Nucleus accumbens (tissue), 56 donors: ENCODE measurements around the gene PLEKHM3.

Source experiments
- DNase-seq, 56 donors: peaks; one replicate each; lab custom pipeline; 2025; lab: John Stamatoyannopoulos, UW

PLEKHM3 gene

DNA sequence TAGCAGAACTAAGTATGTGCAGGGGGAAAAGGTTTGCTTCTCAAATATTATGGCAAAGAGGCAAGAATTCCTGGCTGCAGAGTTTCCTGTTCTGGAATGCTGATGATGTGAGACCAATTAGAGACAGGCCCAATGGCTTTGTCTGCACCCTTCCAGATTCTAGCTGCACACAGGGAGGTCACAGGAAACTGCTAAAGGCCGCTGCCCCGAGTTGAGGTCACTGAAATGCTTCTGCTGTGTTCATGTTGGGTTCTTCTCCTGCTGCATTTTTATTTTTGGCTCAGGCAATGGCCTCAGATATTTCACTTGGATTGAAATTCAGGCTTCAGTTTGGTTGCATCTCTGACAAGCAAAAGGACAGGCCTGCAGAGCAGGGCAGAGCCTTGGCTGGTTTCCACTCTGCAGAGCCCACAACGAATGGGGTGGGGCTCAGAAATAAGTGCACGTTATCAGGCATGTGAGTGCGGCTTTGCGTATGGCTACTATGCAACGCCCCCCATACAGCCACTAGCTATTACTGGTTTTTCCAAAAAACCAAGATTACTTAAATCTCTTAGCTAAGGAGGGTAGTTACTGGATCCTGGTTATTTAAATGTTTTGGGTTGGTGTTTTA, 188.7 kb downstream of the PLEKHM3 start:
- DNase-seq, result no peak

DNA sequence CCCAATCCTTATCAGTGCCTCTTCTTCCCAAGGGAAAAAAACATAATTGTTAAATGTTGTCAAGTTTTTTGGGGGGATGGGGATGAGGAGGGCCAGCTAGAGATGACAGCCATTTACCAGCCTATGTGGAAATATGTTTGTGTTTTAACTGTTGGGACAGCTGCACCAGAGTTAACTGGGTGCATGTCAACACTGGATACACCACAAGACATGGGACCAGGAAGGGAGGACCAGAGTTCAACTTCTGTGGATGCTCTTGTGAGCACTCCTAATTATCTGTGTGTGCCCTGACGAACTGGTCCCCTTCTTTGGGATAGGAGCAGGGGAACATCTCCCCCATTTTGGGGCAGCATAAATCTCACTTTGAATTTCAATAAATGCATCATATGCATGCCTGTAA, 189.5 kb downstream of the PLEKHM3 start:
- DNase-seq, result no peak

DNA sequence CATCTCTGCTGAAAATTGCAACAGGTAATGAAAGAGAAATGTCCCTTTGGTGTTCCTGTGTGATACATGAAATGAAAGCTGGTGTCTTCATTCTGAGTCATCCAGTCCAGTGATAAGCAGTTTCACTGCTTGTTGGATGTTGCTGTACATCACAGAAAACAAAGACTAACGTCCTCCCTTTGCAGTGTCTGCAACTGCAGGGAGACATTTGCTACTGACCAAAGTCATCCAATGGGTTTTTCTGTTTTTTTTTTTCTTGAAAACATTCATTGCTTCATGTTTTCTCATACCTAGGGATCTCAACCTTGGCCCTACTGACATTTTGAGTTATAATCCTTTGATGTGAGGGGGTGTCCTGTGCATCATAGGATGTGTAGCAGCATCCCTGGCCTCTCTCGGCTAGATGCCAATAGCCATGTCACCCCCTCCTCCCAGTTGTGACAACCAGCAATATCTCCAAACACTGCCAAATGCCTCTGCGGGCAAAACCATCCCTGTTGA, 192.0 kb downstream of the PLEKHM3 start:
- DNase-seq, result no peak

DNA sequence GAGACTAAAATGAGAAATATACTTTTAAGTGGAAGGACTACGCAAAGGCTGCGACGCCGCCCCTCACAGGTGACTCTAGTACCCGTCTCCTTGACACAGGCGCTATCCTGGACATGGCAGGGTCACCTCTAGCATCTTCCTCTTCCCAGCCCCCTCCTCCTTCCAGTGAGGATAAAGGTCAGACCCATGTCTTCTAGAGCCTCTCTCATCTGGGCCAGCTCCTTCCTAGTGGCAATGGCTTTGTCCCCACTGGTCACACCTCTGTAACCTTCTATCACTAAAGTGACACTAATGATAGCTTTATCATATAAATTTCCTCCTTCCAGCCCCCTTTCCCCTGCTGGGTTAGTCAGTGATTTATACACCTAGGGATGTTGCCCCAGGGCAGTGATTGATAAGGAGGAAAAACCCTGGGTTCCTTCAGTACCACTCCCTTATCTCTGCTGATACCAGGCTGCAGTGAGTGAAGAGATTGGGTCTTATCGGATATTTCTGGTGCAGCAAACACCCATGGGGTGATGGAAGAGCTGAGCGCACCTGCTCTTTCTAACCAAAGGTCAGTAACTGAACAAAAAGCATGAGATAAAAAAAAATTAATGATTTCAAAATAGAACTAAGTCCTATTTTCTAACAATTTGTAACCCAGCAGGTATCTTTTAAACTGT, 193.6 kb downstream of the PLEKHM3 start:
- no peak for DNase-seq

DNA sequence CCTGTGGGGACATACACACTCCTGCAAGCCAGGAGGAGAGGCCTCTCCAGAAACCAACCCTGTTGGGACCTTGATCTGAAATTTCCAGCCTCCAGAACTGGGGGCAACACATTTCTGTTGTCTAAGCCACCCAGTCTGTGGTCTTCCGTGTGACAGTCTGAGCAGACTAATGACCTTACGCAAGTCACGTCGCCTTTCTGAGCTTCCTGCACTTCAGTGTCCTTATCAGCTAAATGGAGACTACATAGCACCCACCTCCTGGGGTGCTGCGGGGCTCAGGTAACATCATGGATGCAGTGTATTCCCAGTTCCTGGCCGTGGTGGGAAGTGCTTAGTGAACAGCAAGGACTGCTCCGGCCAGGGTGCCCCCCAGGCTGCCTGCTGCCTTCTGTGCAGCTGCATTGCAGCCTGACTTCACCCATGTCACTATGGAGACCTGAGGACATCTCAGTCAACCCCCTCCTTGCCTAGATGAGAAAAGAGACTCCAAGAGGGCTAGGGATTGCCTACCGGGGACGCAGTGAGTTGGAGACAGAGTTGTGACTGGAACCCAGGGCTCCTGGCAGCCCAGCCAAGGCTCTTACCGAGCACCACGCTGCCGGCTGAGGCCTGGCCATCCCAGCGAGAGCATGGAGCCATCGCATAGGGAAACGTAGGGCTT, 194.4 kb downstream of the PLEKHM3 start:
- DNase-seq, result no peak

DNA sequence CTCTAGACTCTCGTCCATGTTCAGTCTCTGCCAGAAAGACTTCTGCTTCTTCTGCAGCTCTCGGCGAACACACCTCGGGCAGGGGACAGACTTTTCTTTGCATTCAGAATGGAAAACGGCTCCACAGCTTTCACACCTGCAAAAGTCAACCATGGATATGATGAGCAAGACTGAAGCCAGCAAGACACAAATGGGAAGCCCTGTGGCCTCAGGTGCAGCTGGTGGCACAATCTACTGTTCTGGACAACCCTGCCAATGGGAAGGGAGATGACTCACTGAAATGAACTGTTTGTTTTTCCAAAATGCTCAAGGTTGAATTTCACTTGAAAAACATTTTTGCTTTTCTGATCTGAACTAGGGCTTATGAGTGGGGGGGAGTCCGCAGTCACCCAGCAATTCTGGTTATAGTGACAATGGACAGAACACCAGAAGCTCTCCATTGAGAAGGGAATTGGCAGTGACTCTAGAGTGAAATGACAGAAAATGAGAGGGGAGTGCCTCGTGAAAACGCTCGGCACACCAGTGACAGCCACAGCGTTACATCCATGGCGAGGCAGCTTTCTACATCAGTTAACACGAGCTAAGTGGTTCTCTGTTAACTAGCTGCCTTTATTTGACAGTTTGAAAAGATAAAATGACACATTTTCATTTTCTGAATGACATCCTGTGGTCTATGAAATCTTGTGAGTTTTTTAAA, 196.8 kb downstream of the PLEKHM3 start:
- no peak for DNase-seq

DNA sequence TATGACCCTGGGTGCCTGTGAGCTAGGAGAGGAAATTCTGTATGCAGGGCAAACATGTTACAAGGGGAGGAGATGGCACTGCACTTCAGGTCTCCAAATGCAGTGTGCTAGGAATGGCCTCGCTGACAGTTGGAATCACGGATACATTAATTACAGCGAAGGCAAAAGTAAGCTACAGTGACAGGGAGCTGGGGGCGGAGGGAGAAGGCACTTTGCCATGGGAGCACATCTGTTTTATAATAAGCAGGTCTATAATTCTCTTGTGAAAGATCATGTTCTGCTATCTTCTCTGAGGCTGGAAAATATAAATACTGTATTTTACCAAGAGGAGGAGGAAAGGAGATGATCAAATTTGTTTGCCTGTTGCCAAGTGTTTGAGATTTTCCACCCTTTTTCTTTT, 199.3 kb downstream of the PLEKHM3 start:
- DNase-seq, result peak in 4 of 56 donors; percentile 4 to 36 (median 23)

DNA sequence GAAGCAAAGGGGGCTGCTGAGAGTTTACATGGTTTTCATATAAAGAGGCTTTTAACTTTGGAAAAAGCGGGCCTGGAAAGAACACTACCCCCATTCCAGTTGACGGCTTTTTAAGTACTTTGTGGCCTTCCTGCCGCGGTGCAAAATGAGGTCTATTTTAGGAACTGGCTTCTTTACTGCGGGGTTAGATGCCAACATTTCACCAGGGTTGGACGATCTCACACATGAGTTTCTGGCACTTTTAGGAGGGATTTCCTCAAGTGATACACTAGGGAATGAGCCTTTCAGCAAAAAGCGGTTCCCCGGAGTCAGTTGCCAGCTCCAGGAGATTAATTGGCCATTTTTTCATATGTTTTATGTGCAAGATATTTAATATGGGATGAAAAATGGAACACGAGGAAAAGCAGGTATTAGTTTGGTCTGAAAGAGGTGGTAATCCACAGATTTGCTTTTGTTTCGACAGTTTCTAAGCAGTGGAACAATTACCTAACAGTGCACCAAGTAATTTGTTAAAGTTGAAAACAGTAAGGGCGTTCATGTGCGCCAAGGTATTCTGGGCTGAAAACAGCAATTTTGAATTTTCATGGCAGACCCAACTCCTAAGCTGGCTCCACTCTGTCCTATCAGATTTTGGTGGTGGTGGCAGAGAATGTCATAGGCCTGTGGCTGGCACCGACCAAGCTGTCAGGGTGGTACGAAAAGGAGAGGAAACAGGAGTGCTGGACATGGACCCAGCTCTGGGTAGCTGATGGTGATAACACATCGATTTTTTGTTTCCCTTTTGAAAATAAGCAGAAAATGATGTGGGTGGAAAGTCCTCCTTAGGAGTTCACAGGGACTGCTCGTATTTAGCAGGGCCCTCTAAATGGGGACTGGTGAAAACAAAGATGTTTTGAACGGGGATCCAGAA, 200.0 kb downstream of the PLEKHM3 start:
- no peak for DNase-seq

DNA sequence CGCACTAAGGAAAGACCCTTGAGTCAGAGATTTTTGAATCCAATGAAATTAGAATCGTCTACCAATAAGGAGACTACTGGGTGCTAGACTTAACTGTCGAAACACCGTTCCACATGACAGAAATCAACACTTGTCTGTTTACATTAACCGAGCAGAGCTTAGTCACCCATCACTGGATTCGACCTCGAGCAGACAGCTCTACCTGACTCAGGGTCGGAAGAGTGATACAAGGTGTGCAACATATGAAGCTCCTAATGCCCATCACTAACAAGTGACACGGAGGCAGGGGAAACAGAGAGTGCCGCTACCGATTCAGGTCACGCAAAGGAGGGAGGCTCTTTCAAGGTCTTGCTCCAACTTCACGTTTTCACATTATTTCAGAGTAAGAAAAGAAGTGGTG, 201.5 kb downstream of the PLEKHM3 start:
- no peak for DNase-seq

DNA sequence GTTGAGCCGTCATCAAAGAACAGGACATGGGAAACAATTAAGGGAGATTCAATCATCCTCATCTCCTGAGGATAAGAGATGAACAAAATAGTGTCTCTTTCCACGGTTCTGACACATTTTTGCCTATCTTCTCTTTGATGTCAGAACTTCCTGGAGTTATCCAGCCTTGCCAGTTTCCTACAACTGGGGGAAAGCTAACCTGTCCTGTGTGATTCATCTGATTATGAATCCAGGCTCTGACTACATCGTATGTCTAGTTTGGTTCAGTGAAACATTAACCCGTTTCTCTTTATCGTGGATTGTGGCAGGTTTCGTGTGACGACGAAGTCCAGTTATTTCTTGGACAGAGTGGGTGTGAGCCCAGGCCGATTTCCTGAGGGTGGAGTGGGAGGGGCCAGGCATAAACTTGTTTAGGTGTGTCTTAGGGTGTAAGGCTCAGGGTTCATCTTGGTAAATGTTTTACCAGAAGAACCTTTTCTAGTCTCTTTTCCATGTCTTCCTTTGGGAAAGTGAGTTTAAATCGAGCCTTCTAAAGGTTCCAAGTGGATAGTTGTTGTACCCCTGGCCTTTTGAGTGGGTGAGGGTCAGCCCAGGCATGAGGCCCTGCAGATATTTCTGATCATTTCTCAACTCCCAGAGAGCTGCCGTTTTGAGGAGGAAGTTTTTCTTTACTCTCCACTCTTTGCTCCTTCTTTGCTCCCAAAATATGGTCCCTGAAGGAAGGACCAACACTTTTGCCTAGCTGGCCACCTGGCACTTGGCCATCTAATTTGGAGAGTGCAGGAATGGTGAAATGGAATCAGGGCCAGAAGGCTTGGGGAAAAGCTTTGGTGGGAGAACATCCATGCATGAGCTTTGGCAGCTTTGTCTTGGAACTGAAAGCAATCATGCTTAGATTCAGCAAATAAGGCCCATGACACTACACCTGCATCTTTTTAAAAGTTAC, 205.2 kb downstream of the PLEKHM3 start:
- no peak for DNase-seq

DNA sequence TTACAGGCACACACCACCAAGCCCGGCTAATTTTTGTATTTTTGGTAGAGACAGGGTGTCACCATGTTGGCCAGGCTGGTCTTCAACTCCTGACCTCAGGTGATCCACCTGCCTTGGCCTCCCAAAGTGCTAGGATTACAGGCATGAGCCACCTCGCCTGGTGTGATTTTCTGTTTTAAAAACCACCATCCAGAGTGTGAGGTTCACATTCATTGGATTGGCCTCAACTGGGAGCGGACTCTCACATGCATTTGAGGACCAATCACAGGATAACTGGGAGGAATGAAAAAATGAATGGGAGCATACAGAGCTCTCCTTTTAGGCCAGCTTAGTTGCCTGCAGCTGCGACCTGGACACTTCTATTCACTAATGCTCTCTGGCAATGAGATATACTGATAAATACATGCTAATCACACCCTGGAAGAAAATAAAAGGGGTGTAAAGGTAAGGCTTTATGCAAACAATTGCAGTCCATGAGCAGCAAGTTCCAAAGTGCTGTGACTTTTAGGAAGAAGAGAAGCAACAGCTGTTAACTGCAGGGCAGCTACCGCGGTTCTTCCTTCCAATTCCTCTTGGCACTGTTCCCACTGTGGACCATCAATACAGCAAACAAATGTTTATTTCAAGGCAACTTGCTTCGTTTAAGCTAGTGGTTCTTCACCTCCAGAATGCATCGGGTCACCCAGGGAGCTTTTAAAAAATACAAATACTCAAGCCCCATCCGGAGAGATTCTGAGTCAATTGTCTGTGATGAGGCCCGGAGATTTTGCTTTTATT, 206.1 kb downstream of the PLEKHM3 start:
- peak in 2 of 56 donors; percentile 7 to 18 for DNase-seq

DNA sequence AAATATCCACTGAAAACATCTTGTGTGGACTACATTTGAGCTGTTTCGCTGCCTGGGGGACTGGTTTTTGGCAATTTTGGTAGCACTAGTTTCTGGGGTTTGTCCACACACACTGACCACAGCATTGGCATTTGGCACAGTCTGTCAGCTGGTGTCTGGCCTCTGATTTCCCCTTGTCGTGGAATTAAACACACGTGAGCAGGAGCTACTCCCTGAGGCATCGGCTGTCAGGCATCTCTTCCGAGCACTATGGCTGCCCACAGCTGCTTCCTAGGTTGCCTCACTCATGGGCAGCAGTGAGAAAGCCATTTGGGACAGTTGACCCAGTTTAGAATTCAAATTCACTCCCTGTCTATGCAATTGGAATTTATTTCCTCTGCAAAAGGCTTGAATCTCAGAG, 208.8 kb downstream of the PLEKHM3 start:
- DNase-seq, result no peak

DNA sequence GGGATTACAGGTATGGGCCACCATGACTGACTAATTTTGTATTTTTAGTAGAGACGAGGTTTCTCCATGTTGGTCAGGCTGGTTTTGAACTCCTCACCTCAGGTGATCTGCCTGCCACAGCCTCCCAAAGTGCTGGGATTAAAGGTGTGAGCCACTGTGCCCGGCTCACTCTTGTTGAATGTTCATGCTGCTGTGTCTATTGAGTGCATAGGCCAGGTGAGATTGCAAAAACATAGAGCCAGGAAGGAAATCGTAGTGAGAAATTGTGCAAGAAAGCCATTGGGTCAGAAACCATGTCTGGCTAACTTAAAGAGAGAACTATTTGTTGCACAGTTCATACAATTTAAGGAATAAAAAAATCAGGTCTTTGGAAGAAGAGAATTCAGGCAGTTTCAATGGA, 210.1 kb downstream of the PLEKHM3 start:
- DNase-seq, result no peak

DNA sequence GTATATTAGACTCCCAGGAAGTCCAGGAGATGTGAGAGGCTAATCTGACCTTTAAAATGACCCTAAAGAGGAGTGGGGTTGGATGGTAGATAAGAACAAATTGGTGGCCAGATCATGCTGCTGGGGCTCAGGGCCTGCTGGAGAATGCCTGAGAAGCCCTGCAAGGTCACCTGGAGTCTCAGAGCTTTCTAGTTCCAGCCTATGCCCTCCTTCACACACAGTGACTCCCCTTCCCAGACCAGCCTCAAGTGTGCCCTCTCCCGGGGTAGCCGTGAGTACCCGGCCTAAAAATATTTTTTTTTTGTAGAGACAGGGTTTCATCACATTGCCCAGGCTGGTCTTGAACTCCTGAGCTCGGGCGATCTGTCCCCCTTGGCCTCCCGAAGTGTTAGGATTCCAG, 211.4 kb downstream of the PLEKHM3 start:
- DNase-seq, result peak in 1 of 56 donors; percentile 54

DNA sequence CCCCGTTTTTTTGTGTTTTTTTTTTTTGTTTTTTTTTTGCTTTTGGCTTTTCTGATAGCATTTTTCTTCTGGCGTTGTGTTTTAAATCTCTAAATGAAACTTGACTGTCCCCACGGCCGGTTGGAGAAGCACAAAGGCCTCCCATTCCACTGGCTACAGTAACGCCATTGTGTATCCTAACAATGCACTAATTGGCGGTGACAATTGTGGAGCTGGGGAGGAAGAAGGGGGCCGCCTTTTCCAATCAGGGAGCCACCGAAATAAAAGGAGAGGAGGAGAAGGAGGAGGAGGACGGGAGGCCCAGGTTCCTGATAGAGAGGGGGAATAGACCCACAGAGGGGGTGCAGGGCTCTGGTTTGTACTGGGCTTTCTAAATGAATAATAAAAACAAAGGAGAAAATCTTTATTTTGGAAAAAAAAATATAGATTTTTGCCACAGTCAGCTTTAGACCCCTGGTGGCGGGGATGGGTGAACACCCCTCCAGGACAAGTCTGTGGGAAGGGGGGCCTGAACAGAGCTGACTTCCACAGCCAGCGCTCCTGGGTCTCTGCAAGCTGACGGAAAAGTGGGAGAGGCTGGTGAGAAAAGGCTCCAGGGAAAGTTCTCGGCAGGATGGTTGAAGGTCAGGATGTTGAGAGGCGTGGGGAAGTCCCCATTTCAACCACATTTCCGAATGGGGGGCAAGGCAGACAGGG, 212.0 kb downstream of the PLEKHM3 start:
- peak in 48 of 56 donors; percentile 15 to 81 (median 60) for DNase-seq

DNA sequence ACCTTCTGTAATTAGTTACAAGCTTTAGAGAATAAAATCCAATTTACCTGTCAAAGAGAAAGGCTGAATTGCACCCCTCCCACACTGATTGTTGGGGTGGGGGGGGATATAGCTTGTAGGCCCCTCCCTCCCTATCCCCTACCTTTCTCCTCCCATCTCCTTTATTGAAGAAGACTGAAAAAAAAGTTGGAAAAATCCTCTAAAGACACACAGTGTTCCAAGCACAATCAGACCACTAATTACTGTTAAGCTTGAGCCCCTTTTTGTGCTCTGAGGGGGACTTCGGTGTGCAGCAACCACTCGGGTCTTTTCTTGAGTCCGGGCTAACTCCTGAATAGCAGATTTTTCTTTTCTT, 212.6 kb downstream of the PLEKHM3 start:
- DNase-seq, result no peak

DNA sequence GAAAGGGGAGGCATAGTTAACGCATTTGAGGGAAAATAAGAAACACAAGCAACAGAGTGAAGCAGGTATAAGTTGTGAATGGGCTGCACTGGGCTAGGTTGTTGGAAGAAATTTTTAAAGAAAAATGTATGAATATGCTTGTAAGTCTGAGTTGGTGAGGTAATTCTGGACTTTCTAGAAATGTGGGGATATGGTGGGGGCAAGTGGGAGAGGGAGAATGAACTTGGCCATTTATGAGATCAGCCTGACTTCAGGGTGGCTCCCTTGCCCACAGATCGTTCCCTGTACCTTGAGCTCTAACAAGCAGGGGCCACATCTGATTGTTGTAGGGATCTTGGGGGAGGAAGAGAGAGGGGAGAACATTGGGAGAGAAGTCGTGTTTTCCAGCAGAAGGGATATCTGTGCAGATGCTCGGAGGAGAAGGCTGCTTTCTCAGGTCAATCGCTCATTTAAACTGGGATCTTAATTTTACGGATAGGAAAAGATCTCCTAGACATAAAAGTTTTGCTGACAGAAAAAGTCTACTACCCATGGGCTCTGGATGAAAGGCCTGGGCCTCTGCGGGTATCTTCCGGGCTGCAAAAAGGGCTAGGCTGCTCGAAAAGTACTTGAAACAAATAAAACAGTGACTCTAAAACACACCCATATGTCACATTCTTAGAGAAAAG, 213.1 kb downstream of the PLEKHM3 start:
- DNase-seq, result peak in 1 of 56 donors; percentile 7
